ENCODE measurements around the gene CCHCR1.
"Not testable (repeated sequence)": the region's sequence is repeated elsewhere in the genome, so short reads cannot be mapped to it uniquely, and the experiment has no call there.

CCHCR1 gene

GRCh38 chr6:31157513-31158139 lies at the start of gene CCHCR1:
CCHCR1 (minus strand) TSS chr6:31157802; CDS start chr6:31157600, 202 bp downstream.
- no peak for DNase-seq (ENCODE audit: low spot score)

GRCh38 chr6:31205638-31206037 lies 48.0 kb upstream of the CCHCR1 start:
- DNase-seq (ENCODE audit: low spot score), result no peak

- DNase-seq (ENCODE audit: low spot score), result no peak
Observed at GRCh38 chr6:31204751-31205145, 47.1 kb upstream of the CCHCR1 start.

- DNase-seq (ENCODE audit: low spot score), result no peak
Observed at GRCh38 chr6:31203345-31203979, 45.9 kb upstream of the CCHCR1 start.

GRCh38 chr6:31202259-31203166 lies 44.9 kb upstream of the CCHCR1 start:
- DNase-seq (ENCODE audit: low spot score), result no peak

- DNase-seq (ENCODE audit: low spot score), result not testable (repeated sequence)
Observed at GRCh38 chr6:31199105-31199452, 41.5 kb upstream of the CCHCR1 start.

- DNase-seq (ENCODE audit: low spot score), result peak; percentile 67
Observed at GRCh38 chr6:31197559-31198305, 40.1 kb upstream of the CCHCR1 start.

GRCh38 chr6:31196251-31197022 lies 38.8 kb upstream of the CCHCR1 start:
- DNase-seq (ENCODE audit: low spot score), result not testable (repeated sequence)

GRCh38 chr6:31195308-31195979 lies 37.8 kb upstream of the CCHCR1 start:
- DNase-seq (ENCODE audit: low spot score), result not testable (repeated sequence)

GRCh38 chr6:31194061-31194834 lies 36.6 kb upstream of the CCHCR1 start:
- DNase-seq (ENCODE audit: low spot score), result no peak

GRCh38 chr6:31193206-31193605 lies 35.6 kb upstream of the CCHCR1 start:
- no peak for DNase-seq (ENCODE audit: low spot score)

- peak; percentile 58 for DNase-seq (ENCODE audit: low spot score)
Observed at GRCh38 chr6:31192431-31193105, 35.0 kb upstream of the CCHCR1 start.

GRCh38 chr6:31190488-31190887 lies 32.9 kb upstream of the CCHCR1 start:
- no peak for DNase-seq (ENCODE audit: low spot score)

- not testable (repeated sequence) for DNase-seq (ENCODE audit: low spot score)
Observed at GRCh38 chr6:31189223-31189622, 31.6 kb upstream of the CCHCR1 start.

- DNase-seq (ENCODE audit: low spot score), result no peak
Observed at GRCh38 chr6:31187780-31188194, 30.2 kb upstream of the CCHCR1 start.

GRCh38 chr6:31186052-31186734 lies 28.6 kb upstream of the CCHCR1 start:
- DNase-seq (ENCODE audit: low spot score), result no peak

GRCh38 chr6:31185695-31186051 lies 28.1 kb upstream of the CCHCR1 start:
- not testable (repeated sequence) for DNase-seq (ENCODE audit: low spot score)

GRCh38 chr6:31183859-31184258 lies 26.3 kb upstream of the CCHCR1 start:
- not testable (repeated sequence) for DNase-seq (ENCODE audit: low spot score)

GRCh38 chr6:31183287-31183686 lies 25.7 kb upstream of the CCHCR1 start:
- DNase-seq (ENCODE audit: low spot score), result not testable (repeated sequence)

Measured in globus pallidus (tissue), 1 donor.